Astrocyte (in vitro differentiated cells and primary cell): ENCODE data around the gene PIP4K2A. TPM values are rescaled to one million over a fixed set of nuclear protein-coding genes. Genes with fewer than 3 reads are reported as not detected.

Experiments used
- DNase-seq: peaks from one replicate; pipeline ENCODE4 v3.0.0-alpha.2; 2010; ENCODE audit warnings: low read depth
- FAIRE-seq: peaks from 2 replicates; lab custom pipeline; 2011; peaks lifted over from hg19 to GRCh38; lab: Jason Lieb, UNC
- H2AFZ ChIP-seq: 2 replicates; pipeline ENCODE4 v1.6.0; 2012; ENCODE audit warnings: low read depth, low read length, inconsistent platforms
- H3K27ac ChIP-seq: 2 replicates; pipeline ENCODE4 v1.5.1; 2011; ENCODE audit warnings: low read depth, low read length, inconsistent platforms
- H3K27me3 ChIP-seq: 2 replicates; pipeline ENCODE4 v1.6.0; 2011; ENCODE audit warnings: low read length, inconsistent platforms; ENCODE audit not compliant: insufficient read depth
- H3K36me3 ChIP-seq: 2 replicates; pipeline ENCODE4 v1.5.1; 2011; ENCODE audit warnings: low read length, inconsistent platforms; ENCODE audit not compliant: insufficient read depth
- H3K4me1 ChIP-seq: 2 replicates; pipeline ENCODE4 v1.5.1; 2011; ENCODE audit warnings: low read length, inconsistent platforms; ENCODE audit not compliant: insufficient read depth
- H3K4me2 ChIP-seq: 2 replicates; pipeline ENCODE4 v1.6.0; 2012; ENCODE audit warnings: low read length, inconsistent platforms
- H3K4me3 ChIP-seq: 2 replicates; pipeline ENCODE4 v1.5.1; 2011; ENCODE audit warnings: low read depth, mild to moderate bottlenecking, low read length, inconsistent platforms; ENCODE audit not compliant: insufficient read depth
- H3K79me2 ChIP-seq: 2 replicates; pipeline ENCODE4 v1.6.0; 2012; ENCODE audit warnings: mild to moderate bottlenecking, low read length, inconsistent platforms; ENCODE audit not compliant: insufficient read depth
- H3K9ac ChIP-seq: 2 replicates; pipeline ENCODE4 v1.6.0; 2012; ENCODE audit warnings: mild to moderate bottlenecking, low read length, inconsistent platforms
- H3K9me3 ChIP-seq: 2 replicates; pipeline ENCODE4 v1.5.1; 2012; ENCODE audit warnings: low read depth, mild to moderate bottlenecking, low read length, inconsistent platforms; ENCODE audit not compliant: insufficient read depth
- H4K20me1 ChIP-seq: 2 replicates; pipeline ENCODE4 v1.6.0; 2012; ENCODE audit warnings: low read length, inconsistent platforms; ENCODE audit not compliant: insufficient read depth
- H3K27ac Mint-ChIP-seq: one replicate; pipeline ENCODE4 v1.8.0; 2021; ENCODE audit warnings: mild to moderate bottlenecking, mixed read lengths; ENCODE audit not compliant: unreplicated experiment
- H3K27me3 Mint-ChIP-seq: one replicate; pipeline ENCODE4 v1.8.0; 2021; ENCODE audit warnings: low read depth, mixed read lengths; ENCODE audit not compliant: unreplicated experiment
- H3K36me3 Mint-ChIP-seq: one replicate; pipeline ENCODE4 v1.8.0; 2021; ENCODE audit warnings: low read depth, mixed read lengths; ENCODE audit not compliant: unreplicated experiment
- H3K4me1 Mint-ChIP-seq: one replicate; pipeline ENCODE4 v1.8.0; 2021; ENCODE audit warnings: low read depth, mixed read lengths; ENCODE audit not compliant: unreplicated experiment
- H3K4me3 Mint-ChIP-seq: one replicate; pipeline ENCODE4 v1.8.0; 2021; ENCODE audit warnings: mild to moderate bottlenecking, moderate library complexity, mixed read lengths; ENCODE audit not compliant: unreplicated experiment
- H3K9me3 Mint-ChIP-seq: one replicate; pipeline ENCODE4 v1.8.0; 2021; ENCODE audit warnings: mild to moderate bottlenecking, mixed read lengths; ENCODE audit not compliant: unreplicated experiment
- EZH2 ChIP-seq: IDR thresholded peaks from 2 replicates; pipeline ENCODE4 v1.6.1; 2012; ENCODE audit warnings: mild to moderate bottlenecking, low read length, inconsistent platforms; ENCODE audit not compliant: insufficient read depth
- total RNA-seq: library from RNA; stranded (reverse); gene quantifications from 2 replicates; pipeline ENCODE4 v1.2.1, GENCODE V29; 2021
- TF ChIP-seq, protein P1 (sequence below): IDR thresholded peaks from 2 replicates; pipeline ENCODE4 v1.5.1; 2011; ENCODE audit warnings: low read depth, mild to moderate bottlenecking, inconsistent platforms, low read length, moderate library complexity; ENCODE audit not compliant: insufficient read depth

The PIP4K2A gene
- total RNA-seq, 1 donor from 2014 or later: 36.8 TPM

DNA sequence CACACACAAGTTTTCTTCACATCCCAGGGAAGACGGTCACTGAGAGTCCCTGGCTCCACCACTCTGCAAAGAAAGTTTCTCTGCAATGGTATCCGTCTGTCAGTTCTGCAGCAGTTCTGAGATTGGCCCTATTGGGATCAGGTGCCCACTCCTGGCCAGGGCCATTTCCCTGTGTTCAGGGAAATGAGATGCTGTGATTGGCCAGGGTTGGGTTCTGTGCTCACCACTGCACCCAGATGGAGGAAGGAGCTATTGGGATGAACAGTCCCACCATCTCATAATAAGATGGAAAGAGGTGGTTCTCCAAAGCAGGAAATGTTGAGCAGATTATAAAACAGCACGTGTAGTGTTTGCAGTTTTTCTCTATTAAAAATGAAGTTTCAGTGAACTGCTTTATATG, 13.3 kb upstream of the PIP4K2A start:
- Mint-ChIP-seq H3K4me1 (no peaks in the 10 kb centered on the region), H3K27ac (no peak overlapping the region), H3K4me3 (no peak overlapping the region), H3K36me3 (no peaks in the 10 kb centered on the region), H3K27me3 (peaks cover 15% of the 10 kb centered on the region), H3K9me3 (no peaks in the 10 kb centered on the region)
- Histone ChIP-seq H3K4me2 (no peak overlapping the region), H4K20me1 (no peaks in the 10 kb centered on the region), H3K9me3 (no peaks in the 10 kb centered on the region), H3K27ac (no peak overlapping the region), H3K79me2 (no peaks in the 10 kb centered on the region), H3K36me3 (no peaks in the 10 kb centered on the region), H3K4me3 (no peak overlapping the region), H3K4me1 (no peaks in the 10 kb centered on the region), H2AFZ (no peak overlapping the region), H3K27me3 (no peaks in the 10 kb centered on the region), H3K9ac (no peak overlapping the region)
- no peak for DNase-seq
- no peak for FAIRE-seq
- TF ChIP-seq, protein P1, sequence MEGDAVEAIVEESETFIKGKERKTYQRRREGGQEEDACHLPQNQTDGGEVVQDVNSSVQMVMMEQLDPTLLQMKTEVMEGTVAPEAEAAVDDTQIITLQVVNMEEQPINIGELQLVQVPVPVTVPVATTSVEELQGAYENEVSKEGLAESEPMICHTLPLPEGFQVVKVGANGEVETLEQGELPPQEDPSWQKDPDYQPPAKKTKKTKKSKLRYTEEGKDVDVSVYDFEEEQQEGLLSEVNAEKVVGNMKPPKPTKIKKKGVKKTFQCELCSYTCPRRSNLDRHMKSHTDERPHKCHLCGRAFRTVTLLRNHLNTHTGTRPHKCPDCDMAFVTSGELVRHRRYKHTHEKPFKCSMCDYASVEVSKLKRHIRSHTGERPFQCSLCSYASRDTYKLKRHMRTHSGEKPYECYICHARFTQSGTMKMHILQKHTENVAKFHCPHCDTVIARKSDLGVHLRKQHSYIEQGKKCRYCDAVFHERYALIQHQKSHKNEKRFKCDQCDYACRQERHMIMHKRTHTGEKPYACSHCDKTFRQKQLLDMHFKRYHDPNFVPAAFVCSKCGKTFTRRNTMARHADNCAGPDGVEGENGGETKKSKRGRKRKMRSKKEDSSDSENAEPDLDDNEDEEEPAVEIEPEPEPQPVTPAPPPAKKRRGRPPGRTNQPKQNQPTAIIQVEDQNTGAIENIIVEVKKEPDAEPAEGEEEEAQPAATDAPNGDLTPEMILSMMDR: no peak
- TF ChIP-seq EZH2: no peak

DNA sequence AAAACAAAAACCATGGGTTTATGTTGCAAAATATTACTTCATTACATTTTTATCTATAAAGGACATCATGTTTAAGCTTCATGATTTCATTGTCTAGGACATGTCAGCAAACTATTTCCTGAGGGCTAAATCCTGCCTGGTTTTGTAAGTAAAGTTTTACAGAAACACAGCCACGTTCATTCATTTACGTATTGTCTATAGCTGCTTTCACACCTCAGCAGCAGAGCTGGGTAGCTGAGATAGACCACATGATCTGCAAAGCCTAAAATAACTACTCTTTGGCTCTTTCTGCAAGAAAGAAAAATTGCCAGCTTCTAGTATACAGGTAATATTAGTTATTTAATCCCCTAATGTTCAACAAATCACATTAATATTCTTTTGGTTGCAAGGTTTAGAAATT, 12.7 kb upstream of the PIP4K2A start:
- FAIRE-seq: no peak
- Mint-ChIP-seq H3K4me3 (no peak overlapping the region), H3K27me3 (peaks cover 15% of the 10 kb centered on the region), H3K27ac (no peak overlapping the region), H3K36me3 (no peaks in the 10 kb centered on the region), H3K4me1 (no peaks in the 10 kb centered on the region), H3K9me3 (no peaks in the 10 kb centered on the region)
- H3K4me2 ChIP-seq: no peak overlapping the region
- no peak overlapping the region for H2AFZ ChIP-seq
- TF ChIP-seq, protein P1: no peak
- TF ChIP-seq EZH2: no peak
- no peaks in the 10 kb centered on the region for H3K4me1 ChIP-seq
- H3K4me3 ChIP-seq: no peak overlapping the region
- no peaks in the 10 kb centered on the region for H4K20me1 ChIP-seq
- no peaks in the 10 kb centered on the region for H3K36me3 ChIP-seq
- H3K9ac ChIP-seq: no peak overlapping the region
- DNase-seq: no peak
- H3K79me2 ChIP-seq: no peaks in the 10 kb centered on the region
- H3K27me3 ChIP-seq: no peaks in the 10 kb centered on the region
- no peaks in the 10 kb centered on the region for H3K9me3 ChIP-seq
- H3K27ac ChIP-seq: no peak overlapping the region

GRCh38 chr10:22724773-22725172, 10.4 kb upstream of the PIP4K2A start:
- FAIRE-seq: no peak
- H3K9ac ChIP-seq: no peak overlapping the region

More at GRCh38 chr10:22724773-22725172, 10.4 kb upstream of the PIP4K2A start:
- Histone ChIP-seq H3K27me3 (no peaks in the 10 kb centered on the region), H2AFZ (no peak overlapping the region), H3K27ac (no peak overlapping the region), H3K4me2 (no peak overlapping the region), H3K4me3 (no peak overlapping the region), H3K9me3 (no peaks in the 10 kb centered on the region), H3K79me2 (no peaks in the 10 kb centered on the region), H3K4me1 (no peaks in the 10 kb centered on the region), H3K36me3 (no peaks in the 10 kb centered on the region), H4K20me1 (no peaks in the 10 kb centered on the region)
- Mint-ChIP-seq H3K4me1 (no peaks in the 10 kb centered on the region), H3K27ac (no peak overlapping the region), H3K27me3 (peaks cover 15% of the 10 kb centered on the region), H3K36me3 (no peaks in the 10 kb centered on the region), H3K9me3 (no peaks in the 10 kb centered on the region), H3K4me3 (no peak overlapping the region)
- no peak for TF ChIP-seq EZH2
- TF ChIP-seq, protein P1: no peak
- no peak for DNase-seq
